Central memory CD8-positive, alpha-beta T cell (primary cell): ENCODE results near the gene FAM53B.

Experiments
- ATAC-seq: fragments of 150-1000 bp; cut with Tn5 transposase; replicated peaks from 2 replicates; pipeline ENCODE4 v1.10.0; 2022; ENCODE audit warnings: mild to moderate bottlenecking, moderate FRiP score, moderate number of reproducible peaks; ENCODE audit not compliant: poor library complexity, severe bottlenecking; ENCODE audit errors: extremely low read depth
- DNase-seq, 2 donors: peaks; one replicate each; pipeline ENCODE4 v3.0.0; 2021; ENCODE audit warnings: low spot score in 2 of 2
- H3K27ac Mint-ChIP-seq: one replicate; pipeline ENCODE4 v1.8.0; 2022; ENCODE audit warnings: low read depth, mild to moderate bottlenecking, moderate library complexity, mixed read lengths
- H3K27me3 Mint-ChIP-seq: one replicate; pipeline ENCODE4 v1.8.0; 2022; ENCODE audit warnings: mixed read lengths
- H3K36me3 Mint-ChIP-seq: one replicate; pipeline ENCODE4 v1.8.0; 2022; ENCODE audit warnings: mild to moderate bottlenecking, moderate library complexity, mixed read lengths; ENCODE audit not compliant: insufficient read depth
- H3K4me1 Mint-ChIP-seq: one replicate; pipeline ENCODE4 v1.8.0; 2022; ENCODE audit warnings: mixed read lengths
- H3K4me3 Mint-ChIP-seq: one replicate; pipeline ENCODE4 v1.8.0; 2022; ENCODE audit warnings: mild to moderate bottlenecking, moderate library complexity, mixed read lengths
- H3K9me3 Mint-ChIP-seq: one replicate; pipeline ENCODE4 v1.8.0; 2022; ENCODE audit warnings: mixed read lengths

Gene FAM53B

DNA sequence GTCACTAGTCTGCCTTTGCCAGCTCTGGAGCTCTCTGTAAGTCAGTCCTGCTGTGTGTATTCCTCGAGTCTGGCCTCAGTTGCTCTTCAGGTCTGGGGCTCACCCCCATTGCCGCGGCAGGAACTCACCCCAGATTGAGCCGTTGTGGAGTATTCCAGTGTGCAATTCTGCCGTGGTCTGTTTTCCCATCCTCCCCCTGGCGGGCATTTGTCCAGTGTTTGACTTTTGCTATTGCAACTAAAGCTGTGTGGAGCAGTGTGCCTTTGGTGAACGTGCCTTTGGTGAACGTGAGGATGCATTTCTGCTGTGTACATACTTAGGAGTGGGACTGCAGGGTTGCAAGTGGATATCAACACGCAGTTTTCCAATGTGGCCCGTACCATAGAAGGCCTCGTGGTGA lies 134.5 kb downstream of the FAM53B start:
- Mint-ChIP-seq H3K36me3 (peaks cover 25% of the 10 kb centered on the region), H3K27me3 (no peaks in the 10 kb centered on the region), H3K27ac (no peak overlapping the region), H3K4me1 (peaks cover 34% of the 10 kb centered on the region), H3K4me3 (peak overlapping the region; percentile 31), H3K9me3 (no peaks in the 10 kb centered on the region)
- ATAC-seq (no peak), DNase-seq (no peak)

DNA sequence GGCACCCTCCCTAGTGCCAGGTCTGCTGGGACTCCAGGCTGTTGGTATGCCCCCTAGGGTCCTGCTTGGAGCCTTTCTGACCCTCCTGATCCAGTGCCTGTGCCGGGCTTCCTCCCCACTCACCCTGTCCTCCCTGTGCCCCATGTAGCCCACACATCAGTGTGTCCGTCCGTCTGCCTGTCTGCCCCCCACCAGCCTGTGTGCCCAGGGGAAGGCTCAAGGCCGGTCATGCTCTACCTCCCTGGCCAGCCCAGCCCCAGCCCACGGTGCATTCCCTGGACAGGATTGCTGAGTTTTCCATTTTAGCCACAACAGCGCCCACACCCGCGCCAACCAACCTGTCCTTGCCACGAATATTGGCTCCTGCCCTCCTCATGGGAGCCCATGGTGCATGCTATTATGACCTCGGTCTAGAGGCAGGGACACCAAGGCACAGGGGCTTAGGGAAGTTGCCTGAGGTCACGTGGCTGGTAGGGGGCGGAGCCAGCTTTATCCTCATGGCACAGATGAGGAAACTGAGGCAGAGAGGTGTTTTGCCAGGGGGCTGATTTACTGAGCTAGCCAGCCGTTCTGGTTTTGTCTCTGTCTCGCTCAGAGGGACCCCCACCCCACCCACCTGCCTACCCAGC lies 136.0 kb downstream of the FAM53B start:
- ATAC-seq (no peak), DNase-seq (no peak)
- Mint-ChIP-seq H3K4me3 (peak overlapping the region; percentile 25), H3K27ac (no peak overlapping the region), H3K9me3 (no peaks in the 10 kb centered on the region), H3K4me1 (peaks cover 26% of the 10 kb centered on the region), H3K27me3 (no peaks in the 10 kb centered on the region), H3K36me3 (peaks cover 22% of the 10 kb centered on the region)

DNA sequence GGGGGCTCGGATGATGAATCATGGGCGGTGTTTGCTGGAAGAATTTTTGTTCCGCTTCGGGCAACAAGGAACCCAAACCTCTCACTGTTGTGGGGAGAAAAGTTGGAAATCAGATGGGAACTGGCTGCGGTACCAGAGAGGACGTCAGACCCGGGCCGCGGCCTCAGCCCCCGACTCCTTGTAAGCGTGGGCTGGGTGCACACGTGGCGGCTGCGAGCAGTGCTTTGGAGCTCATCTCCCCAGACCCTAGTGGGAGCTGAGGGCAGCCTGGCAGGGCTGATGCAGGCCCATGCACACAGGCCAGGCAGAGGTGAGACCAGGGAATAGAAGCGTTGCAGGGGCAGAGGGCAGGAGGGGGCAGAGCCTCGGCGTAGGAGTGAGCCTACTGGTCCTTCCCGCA lies 136.5 kb downstream of the FAM53B start:
- Mint-ChIP-seq H3K27me3 (no peaks in the 10 kb centered on the region), H3K4me1 (peaks cover 24% of the 10 kb centered on the region), H3K36me3 (peaks cover 22% of the 10 kb centered on the region), H3K27ac (no peak overlapping the region), H3K4me3 (no peak overlapping the region), H3K9me3 (no peaks in the 10 kb centered on the region)
- DNase-seq (no peak), ATAC-seq (no peak)

- Mint-ChIP-seq H3K27ac (peak overlapping the region; percentile 61), H3K9me3 (no peaks in the 10 kb centered on the region), H3K4me1 (peaks cover 15% of the 10 kb centered on the region), H3K4me3 (no peak overlapping the region), H3K36me3 (peaks cover 18% of the 10 kb centered on the region), H3K27me3 (no peaks in the 10 kb centered on the region)
- ATAC-seq (no peak), DNase-seq (no peak)
Observed at GRCh38 chr10:124606822-124607221, 137.4 kb downstream of the FAM53B start.

DNA sequence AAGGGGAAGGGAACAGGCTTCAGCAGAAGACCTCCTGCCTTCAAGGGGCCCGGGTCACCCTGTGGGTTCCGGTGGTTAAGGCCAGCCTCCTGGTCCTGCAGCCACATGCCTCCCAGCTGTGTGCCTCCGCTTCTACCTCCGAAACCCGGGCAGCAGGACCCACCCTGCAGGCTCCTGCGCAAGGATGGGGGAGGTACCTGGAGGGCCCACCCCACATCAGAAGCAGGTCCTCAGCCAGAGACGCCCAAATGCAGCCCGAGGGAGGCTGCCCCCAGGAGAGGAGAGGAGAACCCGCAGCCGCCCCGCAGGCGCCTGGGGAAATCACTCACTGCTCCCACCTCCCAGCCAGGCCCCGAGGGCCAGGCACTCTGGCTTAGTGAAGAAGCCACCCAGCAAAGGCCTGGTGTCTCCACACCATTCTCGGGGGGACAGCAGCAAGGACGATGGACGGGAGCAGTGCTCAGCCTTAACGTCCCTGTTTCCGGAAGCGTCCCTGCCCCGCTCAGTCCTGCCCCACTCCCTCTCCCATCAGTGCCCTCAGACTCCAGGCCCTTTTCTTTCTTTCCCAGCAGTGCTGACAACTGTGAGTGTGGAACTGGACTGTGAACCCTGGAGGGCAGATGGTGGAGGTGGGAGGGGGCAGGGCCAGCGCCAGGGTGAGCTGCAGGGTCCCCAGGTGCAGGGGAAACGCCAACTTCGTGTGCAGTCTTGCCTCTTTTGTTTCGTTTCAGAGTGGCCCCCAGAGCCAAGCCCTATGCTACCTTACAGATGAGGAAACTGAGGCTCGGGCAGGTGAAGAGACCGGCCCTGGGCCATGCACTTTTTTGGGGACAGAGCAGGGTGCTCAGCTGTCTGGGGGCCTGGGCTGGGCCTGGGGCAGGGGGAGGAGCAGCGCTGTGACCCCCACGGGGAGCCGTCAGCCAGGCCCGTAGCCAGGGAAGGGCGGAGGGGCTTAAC lies 138.0 kb downstream of the FAM53B start:
- no peak overlapping the region for H3K4me3 Mint-ChIP-seq
- DNase-seq (no peak), ATAC-seq (no peak)
- H3K27ac Mint-ChIP-seq, result peak overlapping the region; percentile 61
- peaks cover 8% of the 10 kb centered on the region for H3K4me1 Mint-ChIP-seq
- H3K36me3 Mint-ChIP-seq, result peaks cover 16% of the 10 kb centered on the region
- H3K9me3 Mint-ChIP-seq, result no peaks in the 10 kb centered on the region
- H3K27me3 Mint-ChIP-seq, result no peaks in the 10 kb centered on the region

DNA sequence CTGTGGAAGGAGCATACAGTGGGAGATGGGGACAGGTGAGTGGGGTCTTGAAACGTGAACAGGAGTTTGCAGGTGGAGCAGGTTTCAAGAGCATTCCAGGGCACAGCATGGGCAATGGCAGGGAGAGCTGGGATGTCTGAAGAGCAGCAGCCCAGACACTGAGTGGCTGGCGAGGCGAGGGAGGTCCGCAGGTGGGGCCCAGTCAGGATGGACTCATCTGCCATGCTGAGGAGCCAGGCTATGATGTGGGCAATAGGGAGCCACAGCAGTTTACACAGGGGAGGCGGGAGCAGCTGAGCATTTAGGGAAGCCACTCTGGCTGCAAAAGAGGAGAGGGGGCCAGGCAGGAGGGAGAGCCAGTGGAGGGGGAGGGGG lies 138.7 kb downstream of the FAM53B start:
- DNase-seq (no peak), ATAC-seq (no peak)
- Mint-ChIP-seq H3K27ac (peak overlapping the region; percentile 64), H3K9me3 (no peaks in the 10 kb centered on the region), H3K4me1 (peaks cover 11% of the 10 kb centered on the region), H3K4me3 (no peak overlapping the region), H3K36me3 (peaks cover 17% of the 10 kb centered on the region), H3K27me3 (no peaks in the 10 kb centered on the region)

DNA sequence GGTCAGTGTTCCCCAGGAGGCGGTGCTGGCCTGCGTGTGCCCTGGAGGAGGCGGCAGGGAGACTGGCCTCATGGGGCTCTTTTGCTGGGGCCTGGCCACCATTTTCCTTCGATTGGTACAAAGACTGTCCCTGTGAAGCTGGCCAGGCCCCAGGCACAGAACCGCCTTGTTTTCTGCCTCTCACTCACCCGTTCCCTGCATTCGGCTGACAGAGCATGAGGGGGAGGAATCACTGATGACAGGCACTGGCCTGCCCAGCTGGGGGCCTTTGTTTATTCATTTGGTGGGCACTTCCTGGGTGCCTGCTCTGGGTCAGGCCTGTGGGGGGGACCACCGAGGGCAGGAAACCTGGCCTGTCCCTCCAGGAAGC lies 139.2 kb downstream of the FAM53B start:
- Mint-ChIP-seq H3K27me3 (no peaks in the 10 kb centered on the region), H3K36me3 (peaks cover 16% of the 10 kb centered on the region), H3K4me1 (peaks cover 12% of the 10 kb centered on the region), H3K9me3 (no peaks in the 10 kb centered on the region), H3K27ac (peak overlapping the region; percentile 64), H3K4me3 (no peak overlapping the region)
- no peak for DNase-seq
- ATAC-seq, result no peak

GRCh38 chr10:124604214-124605000 lies 139.8 kb downstream of the FAM53B start:
- ATAC-seq (no peak), DNase-seq (no peak)
- Mint-ChIP-seq H3K27me3 (no peaks in the 10 kb centered on the region), H3K4me1 (peaks cover 16% of the 10 kb centered on the region), H3K36me3 (peaks cover 15% of the 10 kb centered on the region), H3K27ac (peak overlapping the region; percentile 64), H3K9me3 (no peaks in the 10 kb centered on the region), H3K4me3 (no peak overlapping the region)

- no peaks in the 10 kb centered on the region for H3K27me3 Mint-ChIP-seq
- H3K9me3 Mint-ChIP-seq, result no peaks in the 10 kb centered on the region
- peaks cover 16% of the 10 kb centered on the region for H3K4me1 Mint-ChIP-seq
- DNase-seq (no peak), ATAC-seq (no peak)
- H3K36me3 Mint-ChIP-seq, result peaks cover 20% of the 10 kb centered on the region
- H3K4me3 Mint-ChIP-seq, result no peak overlapping the region
- no peak overlapping the region for H3K27ac Mint-ChIP-seq
Observed at GRCh38 chr10:124603376-124604213, 140.6 kb downstream of the FAM53B start.

DNA sequence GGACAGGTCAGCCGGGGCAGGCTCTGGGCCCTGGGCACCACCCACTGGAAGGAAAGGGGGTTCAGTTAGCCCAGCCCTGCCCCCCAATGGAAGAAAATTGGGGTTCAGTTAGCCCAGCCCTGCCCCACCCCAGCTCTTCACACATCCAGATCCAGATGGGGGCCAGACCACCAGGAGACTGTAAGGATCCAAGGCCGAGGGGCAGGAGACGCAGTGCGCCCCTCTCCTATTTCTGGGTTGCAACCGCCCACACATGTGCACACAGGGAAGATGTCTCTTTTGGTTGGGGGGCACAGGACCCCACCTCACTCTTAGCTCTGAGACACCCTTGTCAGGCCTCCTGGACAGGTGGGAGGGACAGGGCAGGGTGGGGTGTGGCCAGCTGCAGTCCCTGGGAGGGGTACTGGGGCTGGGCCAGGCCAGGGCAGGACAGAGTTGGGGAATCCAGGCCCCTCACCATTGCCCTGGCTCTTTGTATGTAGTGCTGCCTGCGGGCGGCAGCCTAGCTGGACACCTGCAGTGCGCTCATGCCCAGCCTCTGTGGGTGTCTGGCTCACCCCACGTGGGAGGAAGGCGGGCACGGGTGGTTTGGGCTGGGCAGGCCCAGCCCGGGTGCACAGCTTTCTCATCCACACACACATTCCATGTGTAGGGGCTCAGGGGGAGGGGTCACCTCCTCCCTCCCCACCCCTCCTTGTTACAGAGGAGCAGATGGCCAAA lies 141.4 kb downstream of the FAM53B start:
- Mint-ChIP-seq H3K9me3 (no peaks in the 10 kb centered on the region), H3K27ac (no peak overlapping the region), H3K36me3 (peaks cover 18% of the 10 kb centered on the region), H3K4me3 (no peak overlapping the region), H3K4me1 (peaks cover 16% of the 10 kb centered on the region), H3K27me3 (no peaks in the 10 kb centered on the region)
- ATAC-seq (no peak), DNase-seq (no peak)

DNA sequence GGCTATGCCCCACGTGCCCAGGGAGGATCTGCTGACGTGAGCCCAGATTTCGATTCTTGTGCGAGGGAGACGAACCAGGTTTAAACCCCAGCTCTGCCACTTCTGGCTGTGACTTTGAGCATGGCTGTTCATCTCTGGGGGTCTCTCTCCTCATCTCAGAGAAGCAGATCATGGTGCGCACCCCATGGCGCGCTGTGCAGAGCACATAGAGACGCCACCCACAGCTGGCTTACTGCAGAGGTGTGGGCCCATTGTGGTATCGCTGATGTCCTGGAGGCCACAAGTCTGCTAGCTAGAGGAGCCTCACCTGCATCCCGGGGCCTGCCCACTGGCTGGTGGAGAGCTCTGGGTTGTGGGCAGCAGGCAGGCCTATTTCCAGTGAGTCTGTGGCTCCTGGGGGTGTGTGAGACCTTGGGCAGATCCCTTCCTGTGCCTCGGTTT lies 142.0 kb downstream of the FAM53B start:
- Mint-ChIP-seq H3K9me3 (no peaks in the 10 kb centered on the region), H3K27ac (no peak overlapping the region), H3K4me1 (peaks cover 16% of the 10 kb centered on the region), H3K27me3 (no peaks in the 10 kb centered on the region), H3K4me3 (no peak overlapping the region), H3K36me3 (peaks cover 18% of the 10 kb centered on the region)
- no peak for DNase-seq
- ATAC-seq, result no peak
